GDM1 (cell line): ENCODE results near the gene DHRS2.
"Not testable (repeated sequence)": the region's sequence is repeated elsewhere in the genome, so short reads cannot be mapped to it uniquely, and the experiment has no call there.

Experiments used
- DNase-seq: peaks from one replicate; lab custom pipeline; 2025; lab: John Stamatoyannopoulos, UW

The DHRS2 gene

GRCh38 chr14:23648764-23649460, 12.7 kb downstream of the DHRS2 start:
- no peak for DNase-seq

GRCh38 chr14:23650506-23650905, 14.3 kb downstream of the DHRS2 start:
- no peak for DNase-seq

- DNase-seq: no peak
These were observed 16.9 kb downstream of the DHRS2 start for GRCh38 chr14:23653051-23653450.

GRCh38 chr14:23654231-23654630, 18.1 kb downstream of the DHRS2 start:
- no peak for DNase-seq

- no peak for DNase-seq
These were observed 21.9 kb downstream of the DHRS2 start for GRCh38 chr14:23657959-23658470.

- DNase-seq: no peak
These were observed 24.4 kb downstream of the DHRS2 start for GRCh38 chr14:23660290-23661226.

- no peak for DNase-seq
These were observed 25.4 kb downstream of the DHRS2 start for GRCh38 chr14:23661542-23661941.

- no peak for DNase-seq
These were observed 27.0 kb downstream of the DHRS2 start for GRCh38 chr14:23663127-23663526.

- no peak for DNase-seq
These were observed 27.5 kb downstream of the DHRS2 start for GRCh38 chr14:23663711-23664110.

- no peak for DNase-seq
These were observed 28.2 kb downstream of the DHRS2 start for GRCh38 chr14:23664207-23664885.

GRCh38 chr14:23665302-23666016, 29.3 kb downstream of the DHRS2 start:
- no peak for DNase-seq

GRCh38 chr14:23667134-23667533, 31.0 kb downstream of the DHRS2 start:
- DNase-seq: no peak

- no peak for DNase-seq
These were observed 33.3 kb downstream of the DHRS2 start for GRCh38 chr14:23669441-23669840.

GRCh38 chr14:23670481-23670880, 34.3 kb downstream of the DHRS2 start:
- DNase-seq: no peak

GRCh38 chr14:23672200-23672599, 36.0 kb downstream of the DHRS2 start:
- no peak for DNase-seq

GRCh38 chr14:23675337-23675736, 39.2 kb downstream of the DHRS2 start:
- no peak for DNase-seq

- DNase-seq: no peak
These were observed 39.7 kb downstream of the DHRS2 start for GRCh38 chr14:23675906-23676305.

GRCh38 chr14:23681337-23681736, 45.2 kb downstream of the DHRS2 start:
- no peak for DNase-seq

- not testable (repeated sequence) for DNase-seq
These were observed 53.7 kb downstream of the DHRS2 start for GRCh38 chr14:23689709-23690514.

GRCh38 chr14:23692416-23692815, 56.3 kb downstream of the DHRS2 start:
- no peak for DNase-seq

- DNase-seq: no peak
These were observed 57.1 kb downstream of the DHRS2 start for GRCh38 chr14:23693252-23693775.
